Measurements from ENCODE around the gene CPHXL2.

DNA sequence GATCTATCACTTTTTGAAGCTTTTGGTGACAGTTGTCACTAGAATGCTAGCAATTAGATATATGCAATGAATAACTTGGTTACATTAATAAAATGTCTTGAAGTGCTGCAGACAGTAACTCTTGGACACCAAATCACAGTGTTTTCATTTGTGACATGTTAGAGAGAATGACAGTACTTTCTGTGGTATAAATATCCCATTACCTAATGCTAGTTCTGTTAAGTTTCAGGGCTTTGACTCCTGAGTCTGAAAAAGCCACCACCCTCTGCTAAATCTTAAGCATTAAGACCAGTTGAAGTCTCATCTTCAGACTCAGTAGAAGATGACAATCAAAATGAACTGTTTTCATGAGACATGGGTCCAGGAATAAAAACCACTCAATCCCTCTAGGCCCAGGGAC, 10.6 kb upstream of the CPHXL2 start:
- TF ChIP-seq, protein P1, sequence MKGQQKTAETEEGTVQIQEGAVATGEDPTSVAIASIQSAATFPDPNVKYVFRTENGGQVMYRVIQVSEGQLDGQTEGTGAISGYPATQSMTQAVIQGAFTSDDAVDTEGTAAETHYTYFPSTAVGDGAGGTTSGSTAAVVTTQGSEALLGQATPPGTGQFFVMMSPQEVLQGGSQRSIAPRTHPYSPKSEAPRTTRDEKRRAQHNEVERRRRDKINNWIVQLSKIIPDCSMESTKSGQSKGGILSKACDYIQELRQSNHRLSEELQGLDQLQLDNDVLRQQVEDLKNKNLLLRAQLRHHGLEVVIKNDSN (IDR thresholded peaks at IDR 0.05): no peak
- TF ChIP-seq EGR1 (IDR thresholded peaks at IDR 0.05) (no peak), RAD21 (IDR thresholded peaks at IDR 0.05; ENCODE audit: low read depth) (no peak), EP300 (IDR thresholded peaks at IDR 0.05; ENCODE audit: borderline replicate concordance) (no peak), TCF12 (IDR thresholded peaks at IDR 0.05; ENCODE audit: low read depth) (no peak)
- TF ChIP-seq, protein P2, sequence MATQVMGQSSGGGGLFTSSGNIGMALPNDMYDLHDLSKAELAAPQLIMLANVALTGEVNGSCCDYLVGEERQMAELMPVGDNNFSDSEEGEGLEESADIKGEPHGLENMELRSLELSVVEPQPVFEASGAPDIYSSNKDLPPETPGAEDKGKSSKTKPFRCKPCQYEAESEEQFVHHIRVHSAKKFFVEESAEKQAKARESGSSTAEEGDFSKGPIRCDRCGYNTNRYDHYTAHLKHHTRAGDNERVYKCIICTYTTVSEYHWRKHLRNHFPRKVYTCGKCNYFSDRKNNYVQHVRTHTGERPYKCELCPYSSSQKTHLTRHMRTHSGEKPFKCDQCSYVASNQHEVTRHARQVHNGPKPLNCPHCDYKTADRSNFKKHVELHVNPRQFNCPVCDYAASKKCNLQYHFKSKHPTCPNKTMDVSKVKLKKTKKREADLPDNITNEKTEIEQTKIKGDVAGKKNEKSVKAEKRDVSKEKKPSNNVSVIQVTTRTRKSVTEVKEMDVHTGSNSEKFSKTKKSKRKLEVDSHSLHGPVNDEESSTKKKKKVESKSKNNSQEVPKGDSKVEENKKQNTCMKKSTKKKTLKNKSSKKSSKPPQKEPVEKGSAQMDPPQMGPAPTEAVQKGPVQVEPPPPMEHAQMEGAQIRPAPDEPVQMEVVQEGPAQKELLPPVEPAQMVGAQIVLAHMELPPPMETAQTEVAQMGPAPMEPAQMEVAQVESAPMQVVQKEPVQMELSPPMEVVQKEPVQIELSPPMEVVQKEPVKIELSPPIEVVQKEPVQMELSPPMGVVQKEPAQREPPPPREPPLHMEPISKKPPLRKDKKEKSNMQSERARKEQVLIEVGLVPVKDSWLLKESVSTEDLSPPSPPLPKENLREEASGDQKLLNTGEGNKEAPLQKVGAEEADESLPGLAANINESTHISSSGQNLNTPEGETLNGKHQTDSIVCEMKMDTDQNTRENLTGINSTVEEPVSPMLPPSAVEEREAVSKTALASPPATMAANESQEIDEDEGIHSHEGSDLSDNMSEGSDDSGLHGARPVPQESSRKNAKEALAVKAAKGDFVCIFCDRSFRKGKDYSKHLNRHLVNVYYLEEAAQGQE (IDR thresholded peaks at IDR 0.05; ENCODE audit: low read depth): no peak
